TTC549 (cell line): Measurements from ENCODE around the gene LIPT1.
"Not testable (repeated sequence)": the region's sequence is repeated elsewhere in the genome, so short reads cannot be mapped to it uniquely, and the experiment has no call there.

Source experiments
- FAIRE-seq: peaks from 2 replicates; lab custom pipeline; 2012; peaks lifted over from hg19 to GRCh38; lab: Jason Lieb, UNC

Gene LIPT1

GRCh38 chr2:99180755-99181623, 26.2 kb downstream of the LIPT1 start, which contains the start of the genes MITD1 and MRPL30:
TSS of gene MITD1 (minus strand) at chr2:99181058. CDS start at chr2:99180981, 77 bp downstream.
TSS of gene MRPL30 (plus strand) at chr2:99181184. CDS start at chr2:99186204, 5,020 bp downstream.
- FAIRE-seq = peak; percentile 49

- FAIRE-seq = no peak
These were observed 26.8 kb downstream of the LIPT1 start for GRCh38 chr2:99181624-99182000.

GRCh38 chr2:99183025-99183424, 28.3 kb downstream of the LIPT1 start:
- no peak for FAIRE-seq

GRCh38 chr2:99184811-99185210, 30.0 kb downstream of the LIPT1 start:
- no peak for FAIRE-seq

- no peak for FAIRE-seq
These were observed 32.2 kb downstream of the LIPT1 start for GRCh38 chr2:99187011-99187410.

- no peak for FAIRE-seq
These were observed 33.6 kb downstream of the LIPT1 start for GRCh38 chr2:99188357-99188756.

GRCh38 chr2:99190548-99190947, 35.8 kb downstream of the LIPT1 start:
- no peak for FAIRE-seq

GRCh38 chr2:99192364-99192763, 37.6 kb downstream of the LIPT1 start:
- not testable (repeated sequence) for FAIRE-seq

GRCh38 chr2:99198103-99198841, 43.5 kb downstream of the LIPT1 start:
- no peak for FAIRE-seq

GRCh38 chr2:99200076-99200800, 45.5 kb downstream of the LIPT1 start:
- FAIRE-seq = no peak

GRCh38 chr2:99201959-99202678, 47.4 kb downstream of the LIPT1 start:
- no peak for FAIRE-seq

GRCh38 chr2:99205491-99205890, 50.7 kb downstream of the LIPT1 start:
- FAIRE-seq = no peak
